ENCODE measurements around the gene IRAK1. TPM values are rescaled to one million over a fixed set of nuclear protein-coding genes. Genes with fewer than 3 reads are reported as not detected.

Gene IRAK1
- total and polyA plus RNA-seq, 2 of the 8 experiments (the other 6 are each of a cell fraction or from before 2014, with no cell fraction given) = 26.6 to 41.7 TPM

- TF ChIP-seq ZNF274 (IDR thresholded peaks at IDR 0.05; ENCODE audit: borderline replicate concordance, extremely low read depth, low read length) (no peak), TAF7 (optimal IDR thresholded peaks at IDR 0.05; ENCODE audit: borderline replicate concordance, low read depth, low read length) (no peak), CTBP2 (IDR thresholded peaks at IDR 0.05; ENCODE audit: borderline replicate concordance, insufficient read depth, insufficient read length, low read length) (no peak), CBX8 (IDR thresholded peaks at IDR 0.05; ENCODE audit: borderline replicate concordance, low read depth, low read length) (no peak), SRF (IDR thresholded peaks at IDR 0.05; ENCODE audit: low read depth, low read length) (no peak), FOSL1 (IDR thresholded peaks at IDR 0.05; ENCODE audit: insufficient read depth, low read depth, low read length) (no peak), CHD7 (IDR thresholded peaks at IDR 0.05; ENCODE audit: insufficient replicate concordance, low read length) (no peak)
Observed at GRCh38 chrX:154046940-154047610, 27.4 kb upstream of the IRAK1 start (continued).
